Lung microvascular endothelial cell (primary cell): ENCODE results near the gene MAGEB4. TPM values are rescaled to one million over a fixed set of nuclear protein-coding genes. Genes with fewer than 3 reads are reported as not detected.
"Not testable (repeated sequence)": the region's sequence is repeated elsewhere in the genome, so short reads cannot be mapped to it uniquely, and the experiment has no call there.

Experiments
- DNase-seq, 2 donors: peaks; one replicate each; pipeline versions ENCODE4 v3.0.0 to v3.0.0-alpha.2; 2010; ENCODE audit warnings: low read depth in 2 of 2
- total RNA-seq: library from RNA; depleted of rRNA; stranded (reverse); fragments of >200 nt; gene quantifications from 2 replicates; pipeline ENCODE4 v1.2.1, GENCODE V29; 2014

The MAGEB4 gene
- not detected in 2 replicates for total RNA-seq

- no peak for DNase-seq
These were observed at the start of gene MAGEB4 for GRCh38 chrX:30241724-30242415. MAGEB4 (plus strand) TSS chrX:30242000; CDS start chrX:30242136, 136 bp downstream.

GRCh38 chrX:30193910-30194309 lies 47.9 kb upstream of the MAGEB4 start:
- DNase-seq, result not testable (repeated sequence)

- DNase-seq, result peak; percentile 1 to 26
These were observed 45.5 kb upstream of the MAGEB4 start for GRCh38 chrX:30196322-30196721.

- no peak for DNase-seq
These were observed 29.6 kb upstream of the MAGEB4 start for GRCh38 chrX:30212172-30212571.

- peak; percentile 1 to 8 for DNase-seq
These were observed 26.4 kb upstream of the MAGEB4 start, which contains the start of gene MAGEB2 for GRCh38 chrX:30215357-30215843. MAGEB2 (plus strand) TSS chrX:30215563; CDS start chrX:30218581, 3,018 bp downstream.

GRCh38 chrX:30217465-30217864 lies 24.3 kb upstream of the MAGEB4 start:
- DNase-seq, result no peak

- no peak for DNase-seq
These were observed 22.4 kb upstream of the MAGEB4 start for GRCh38 chrX:30219372-30219771.

- DNase-seq, result no peak
These were observed 21.1 kb upstream of the MAGEB4 start for GRCh38 chrX:30220661-30221060.

- no peak for DNase-seq
These were observed 17.3 kb upstream of the MAGEB4 start for GRCh38 chrX:30224536-30224935.

GRCh38 chrX:30228526-30228925 lies 13.3 kb upstream of the MAGEB4 start:
- DNase-seq, result no peak

- DNase-seq, result no peak
These were observed 11.4 kb upstream of the MAGEB4 start, which contains the start of gene MAGEB3 for GRCh38 chrX:30230395-30230794. MAGEB3 (plus strand) TSS chrX:30230657; CDS start chrX:30235925, 5,268 bp downstream.

GRCh38 chrX:30246769-30247489 lies 5.1 kb downstream of the MAGEB4 start, which contains the start of gene MAGEB1:
MAGEB1 (plus strand) TSS chrX:30247146; CDS start chrX:30250494, 3,348 bp downstream.
- no peak for DNase-seq

GRCh38 chrX:30248854-30249253 lies 7.1 kb downstream of the MAGEB4 start:
- DNase-seq, result no peak

GRCh38 chrX:30253257-30253656 lies 11.5 kb downstream of the MAGEB4 start:
- DNase-seq, result no peak

- no peak for DNase-seq
These were observed 18.1 kb downstream of the MAGEB4 start for GRCh38 chrX:30259927-30260326.

- no peak for DNase-seq
These were observed 19.2 kb downstream of the MAGEB4 start for GRCh38 chrX:30261012-30261411.

GRCh38 chrX:30262763-30263162 lies 21.0 kb downstream of the MAGEB4 start:
- no peak for DNase-seq

GRCh38 chrX:30270639-30271038 lies 28.8 kb downstream of the MAGEB4 start:
- DNase-seq, result no peak

GRCh38 chrX:30275498-30275897 lies 33.7 kb downstream of the MAGEB4 start:
- peak; percentile 11 to 16 for DNase-seq

- DNase-seq, result peak in 1 of 2 donors; percentile 25
These were observed 36.6 kb downstream of the MAGEB4 start for GRCh38 chrX:30278365-30278764.

- no peak for DNase-seq
These were observed 38.6 kb downstream of the MAGEB4 start for GRCh38 chrX:30280428-30280827.

- DNase-seq, result peak in 1 of 2 donors; percentile 16
These were observed 40.7 kb downstream of the MAGEB4 start for GRCh38 chrX:30282527-30282926.
